CD4-positive, alpha-beta memory T cell (primary cell): ENCODE data around the gene ATP10D. TPM values are rescaled to one million over a fixed set of nuclear protein-coding genes. Genes with fewer than 3 reads are reported as not detected.
A peak's percentile ranks its signal among the peaks of the same experiment; 100 is the strongest.

ENCODE experiments used
- CTCF ChIA-PET: fragments of 350-600 bp; sonication (Branson Sonifier 250); formaldehyde crosslinking; loops from one replicate; lab custom pipeline; 2021; ENCODE audit warnings: inconsistent platforms; ENCODE audit not compliant: partially characterized antibody; lab: Charles Lee
- POLR2A ChIA-PET: fragments of 350-600 bp; sonication (Branson Sonifier 250); formaldehyde crosslinking; loops from one replicate; lab custom pipeline; 2021; ENCODE audit not compliant: partially characterized antibody; lab: Charles Lee
- DNase-seq, 5 donors: peaks; one replicate each; pipeline versions ENCODE4 v3.0.0 to v3.0.0-alpha.2; 2020 to 2022; ENCODE audit warnings: mixed read lengths in 1 of 5
- H3K27ac ChIP-seq: one replicate; pipeline ENCODE4 v1.7.0; 2013; ENCODE audit warnings: low read depth, low read length
- H3K27me3 ChIP-seq: 2 replicates; pipeline ENCODE4 v1.7.0; 2013; ENCODE audit warnings: mild to moderate bottlenecking, low read length, moderate library complexity; ENCODE audit not compliant: insufficient read depth
- H3K36me3 ChIP-seq: 2 replicates; pipeline ENCODE4 v1.7.0; 2013; ENCODE audit warnings: mild to moderate bottlenecking, low read length, moderate library complexity; ENCODE audit not compliant: insufficient read depth
- H3K4me1 ChIP-seq: 2 replicates; pipeline ENCODE4 v1.7.0; 2013; ENCODE audit warnings: mild to moderate bottlenecking, low read length, moderate library complexity; ENCODE audit not compliant: insufficient read depth
- H3K4me3 ChIP-seq, 2 donors: one replicate each; pipeline ENCODE4 v1.7.0; 2013; ENCODE audit warnings: low read length in 2 of 2, mild to moderate bottlenecking in 1 of 2
- H3K9me3 ChIP-seq, 2 donors: one replicate each; pipeline ENCODE4 v1.7.0; 2013; ENCODE audit warnings: low read length in 2 of 2, control low read depth in 1 of 2; ENCODE audit not compliant: control insufficient read depth in 1 of 2
- H3K27ac Mint-ChIP-seq, 7 donors: one replicate each; pipeline ENCODE4 v1.8.0; 2020 to 2021; ENCODE audit warnings: mixed read lengths in 7 of 7, mild to moderate bottlenecking in 6 of 7, inconsistent platforms in 3 of 7, moderate library complexity in 3 of 7
- H3K27me3 Mint-ChIP-seq, 2 donors: one replicate each; pipeline ENCODE4 v1.8.0; 2020 to 2021; ENCODE audit warnings: mixed read lengths in 2 of 2
- H3K36me3 Mint-ChIP-seq, 2 donors: one replicate each; pipeline ENCODE4 v1.8.0; 2020 to 2021; ENCODE audit warnings: mixed read lengths in 2 of 2, inconsistent platforms in 1 of 2, mild to moderate bottlenecking in 1 of 2
- H3K4me1 Mint-ChIP-seq, 4 donors: one replicate each; pipeline ENCODE4 v1.8.0; 2020 to 2021; ENCODE audit warnings: mixed read lengths in 4 of 4, mild to moderate bottlenecking in 1 of 4
- H3K4me3 Mint-ChIP-seq, 8 donors: one replicate each; pipeline ENCODE4 v1.8.0; 2020 to 2021; ENCODE audit warnings: mixed read lengths in 8 of 8, mild to moderate bottlenecking in 7 of 8, moderate library complexity in 6 of 8, inconsistent platforms in 3 of 8
- H3K9me3 Mint-ChIP-seq, 8 donors: one replicate each; pipeline ENCODE4 v1.8.0; 2020 to 2021; ENCODE audit warnings: mixed read lengths in 8 of 8, mild to moderate bottlenecking in 5 of 8, inconsistent platforms in 3 of 8, moderate library complexity in 1 of 8
- intact Hi-C: fragments of 100-400 bp; cut with micrococcal nuclease; formaldehyde crosslinking; loops from one replicate; pipeline ENCODE4 v1.15.1; 2023
- polyA plus RNA-seq, 2 donors: library from polyadenylated mRNA; unstranded; fragments of 300-500 nt; fragmentation: Illumina TruSeq; gene quantifications; one replicate each; pipeline ENCODE4 v1.2.3, GENCODE V29; 2021
- total RNA-seq, 2 experiments: library from RNA; stranded (reverse); gene quantifications; one replicate each; pipeline ENCODE4 v1.2.3, GENCODE V29; 2021

ATP10D gene
- total RNA-seq (1 to 10 TPM; 3.1 to 4.2 TPM), polyA plus RNA-seq (1 to 10 TPM; 2.0 to 2.7 TPM)

DNA sequence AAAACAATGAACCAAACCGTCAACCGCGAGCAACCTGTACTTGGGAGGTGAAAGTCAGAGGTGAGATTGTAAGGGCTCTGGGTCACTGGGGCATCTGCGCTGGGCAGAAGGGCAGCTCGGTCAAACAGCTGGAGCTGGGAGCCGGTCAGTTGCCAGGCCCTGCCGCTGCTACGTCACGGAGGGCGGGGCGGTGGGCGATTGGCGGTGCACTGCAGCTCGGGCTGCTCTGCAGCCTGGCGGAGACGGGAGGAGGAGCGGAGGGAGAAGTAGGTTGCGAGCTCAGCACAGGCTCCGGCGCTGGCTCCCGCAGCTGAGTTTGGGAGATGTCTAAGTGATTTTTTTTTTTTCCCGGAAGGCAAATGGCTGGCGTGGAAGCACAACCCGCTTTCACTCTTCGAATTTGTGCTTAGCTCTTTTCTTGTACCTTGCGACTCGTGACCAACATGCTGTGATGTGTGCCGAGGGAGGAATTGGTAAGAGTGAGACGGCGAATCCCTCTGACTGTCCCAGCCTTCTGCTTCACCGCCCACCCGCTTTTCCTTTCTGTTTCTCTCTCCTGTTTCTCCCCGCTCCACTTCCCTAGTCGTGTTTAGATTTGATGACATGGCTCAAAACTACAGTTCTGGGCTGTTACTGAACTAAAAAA lies at the start of gene ATP10D:
Gene ATP10D (plus strand): TSS at position 229 of the 646 bp plus-strand sequence. CDS start 27,266 bp downstream, outside the sequence.
- H3K4me1 Mint-ChIP-seq: peaks cover 7 to 32% (median 25%) of the 10 kb centered on the region in 4 donors

DNA sequence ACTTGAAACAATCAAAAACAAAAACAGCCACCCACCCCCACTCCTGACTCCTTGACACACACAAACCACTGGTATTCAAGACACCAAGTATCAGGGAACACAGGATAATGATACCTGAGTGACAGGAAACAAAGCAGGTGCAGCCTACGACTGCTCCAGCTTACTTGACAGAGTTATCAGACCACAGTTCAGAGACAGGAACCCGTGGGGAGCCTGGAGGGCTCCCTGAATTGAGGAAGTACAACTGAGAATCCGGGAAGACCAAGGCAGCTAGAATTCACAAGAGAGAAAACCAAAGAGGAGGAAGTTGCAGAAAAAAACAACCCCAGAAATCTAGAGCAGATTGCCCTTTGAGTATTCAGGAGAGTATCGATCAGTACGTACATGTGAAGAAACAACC lies 42.1 kb upstream of the ATP10D start:
- H3K4me3 ChIP-seq: no peak overlapping the region
- no peaks in the 10 kb centered on the region for H3K4me1 ChIP-seq
- intact Hi-C loops: no loop called here
- Mint-ChIP-seq H3K4me3 (peak overlapping the region in 2 of 8 donors; percentile 39 to 56), H3K36me3 (peaks cover 2 to 6% of the 10 kb centered on the region in 2 donors), H3K27ac (no peak overlapping the region), H3K27me3 (no peaks in the 10 kb centered on the region), H3K9me3 (peaks cover 0 to 1% (median 0%) of the 10 kb centered on the region in 8 donors), H3K4me1 (peaks cover 0 to 4% (median 1%) of the 10 kb centered on the region in 4 donors)
- POLR2A ChIA-PET: no interaction called here
- no peaks in the 10 kb centered on the region for H3K27me3 ChIP-seq
- H3K36me3 ChIP-seq: no peaks in the 10 kb centered on the region
- no peak for DNase-seq
- CTCF ChIA-PET: no interaction called here
- no peak overlapping the region for H3K27ac ChIP-seq
- no peaks in the 10 kb centered on the region for H3K9me3 ChIP-seq

More for the DNA sequence above, at the start of gene ATP10D:
- POLR2A ChIA-PET: interaction anchor here (0.6 to 2.1 kb wide), 6 partner anchors 8 to 1411 kb away, joined by 3 to 21 read pairs (median 4); partner anchors contain the start of gene COMMD8
- Mint-ChIP-seq H3K9me3 (no peaks in the 10 kb centered on the region), H3K4me3 (peak within 1 kb of the TSS; percentile 90 to 99 (median 95)), H3K36me3 (peaks cover 0 to 6% of the 10 kb centered on the region in 2 donors), H3K27ac (peak within 1 kb of the TSS; percentile 74 to 98 (median 94)), H3K27me3 (no peaks in the 10 kb centered on the region)
- Histone ChIP-seq H3K27ac (peak within 1 kb of the TSS; percentile 46), H3K27me3 (no peaks in the 10 kb centered on the region), H3K36me3 (no peaks in the 10 kb centered on the region), H3K9me3 (no peaks in the 10 kb centered on the region), H3K4me3 (peak within 1 kb of the TSS; percentile 58 to 86), H3K4me1 (peaks cover 14% of the 10 kb centered on the region)
- DNase-seq: peak; percentile 65 to 75 (median 67)
- CTCF ChIA-PET: interaction anchor here (0.8 to 3.0 kb wide), 6 partner anchors 8 to 79 kb away, joined by 3 to 19 read pairs (median 5); partner anchors contain the start of gene COMMD8
- intact Hi-C loops: loop anchor here (1.0 to 5.0 kb wide), 4 partner anchors 22 to 857 kb away; partner anchors contain the start of genes COMMD8 and SLAIN2

DNA sequence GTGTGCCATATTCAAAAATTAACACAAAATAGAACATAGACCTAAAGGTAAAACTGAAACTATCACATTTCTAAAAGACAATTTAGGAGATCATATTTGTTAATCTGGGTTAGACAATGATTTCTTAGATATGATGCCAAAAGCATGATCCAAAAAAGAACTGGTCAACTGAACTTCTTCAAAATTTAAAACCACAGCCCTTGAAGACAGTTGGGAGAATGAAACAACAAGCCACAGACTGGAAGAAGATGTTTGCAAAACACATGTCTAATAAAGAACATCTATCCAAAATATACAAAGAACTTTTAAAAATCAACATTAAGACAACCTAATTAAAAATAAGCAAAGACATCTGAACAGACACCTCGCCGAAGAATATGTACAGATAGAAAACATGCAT lies 41.0 kb upstream of the ATP10D start:
- Mint-ChIP-seq H3K4me1 (peaks cover 0 to 4% (median 1%) of the 10 kb centered on the region in 4 donors), H3K27me3 (no peaks in the 10 kb centered on the region), H3K27ac (no peak overlapping the region), H3K4me3 (no peak overlapping the region), H3K36me3 (peaks cover 3 to 14% of the 10 kb centered on the region in 2 donors), H3K9me3 (peaks cover 0 to 1% (median 0%) of the 10 kb centered on the region in 8 donors)
- ChIA-PET CTCF (no interaction called here), POLR2A (no interaction called here)
- H3K27me3 ChIP-seq: no peaks in the 10 kb centered on the region
- no peaks in the 10 kb centered on the region for H3K4me1 ChIP-seq
- H3K36me3 ChIP-seq: no peaks in the 10 kb centered on the region
- H3K4me3 ChIP-seq: no peak overlapping the region
- intact Hi-C loops: no loop called here
- no peak for DNase-seq
- H3K27ac ChIP-seq: no peak overlapping the region
- H3K9me3 ChIP-seq: no peaks in the 10 kb centered on the region

DNA sequence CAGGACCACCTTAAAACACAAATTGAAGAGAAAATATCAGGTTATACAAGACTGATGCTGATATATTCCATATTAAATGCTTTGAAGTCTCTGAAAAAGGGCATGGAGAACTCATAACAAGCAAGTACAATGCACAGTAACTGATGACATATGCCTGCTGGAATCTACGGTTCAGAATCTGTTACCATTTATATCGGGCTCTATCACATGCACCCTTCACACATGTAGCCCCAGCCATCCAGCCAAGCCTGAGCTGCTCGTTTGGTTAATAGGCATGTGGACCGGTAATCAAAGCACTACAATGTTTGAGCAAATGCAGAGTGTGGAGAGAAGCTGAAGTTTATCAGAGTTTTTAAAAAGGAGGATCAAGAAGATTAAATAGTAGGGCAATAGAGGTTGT lies 33.4 kb upstream of the ATP10D start:
- intact Hi-C loops: no loop called here
- Histone ChIP-seq H3K4me1 (peaks cover 7% of the 10 kb centered on the region), H3K27me3 (no peaks in the 10 kb centered on the region), H3K36me3 (peaks cover 18% of the 10 kb centered on the region), H3K4me3 (no peak overlapping the region), H3K9me3 (no peaks in the 10 kb centered on the region), H3K27ac (no peak overlapping the region)
- H3K4me1 Mint-ChIP-seq: peaks cover 6 to 13% (median 9%) of the 10 kb centered on the region in 4 donors
- CTCF ChIA-PET: interaction anchor here (0.8 kb wide), 1 partner anchor 11 kb away, joined by 3 read pairs; no protein-coding TSS in a partner anchor
- DNase-seq: no peak
- POLR2A ChIA-PET: interaction anchor here (0.6 kb wide), 1 partner anchor 11 kb away, joined by 4 read pairs; no protein-coding TSS in a partner anchor
- peak overlapping the region in 1 of 7 donors; percentile 81 for H3K27ac Mint-ChIP-seq
- H3K27me3 Mint-ChIP-seq: no peaks in the 10 kb centered on the region
- no peaks in the 10 kb centered on the region for H3K9me3 Mint-ChIP-seq
- no peak overlapping the region for H3K4me3 Mint-ChIP-seq
- H3K36me3 Mint-ChIP-seq: peaks cover 49 to 50% of the 10 kb centered on the region in 2 donors

DNA sequence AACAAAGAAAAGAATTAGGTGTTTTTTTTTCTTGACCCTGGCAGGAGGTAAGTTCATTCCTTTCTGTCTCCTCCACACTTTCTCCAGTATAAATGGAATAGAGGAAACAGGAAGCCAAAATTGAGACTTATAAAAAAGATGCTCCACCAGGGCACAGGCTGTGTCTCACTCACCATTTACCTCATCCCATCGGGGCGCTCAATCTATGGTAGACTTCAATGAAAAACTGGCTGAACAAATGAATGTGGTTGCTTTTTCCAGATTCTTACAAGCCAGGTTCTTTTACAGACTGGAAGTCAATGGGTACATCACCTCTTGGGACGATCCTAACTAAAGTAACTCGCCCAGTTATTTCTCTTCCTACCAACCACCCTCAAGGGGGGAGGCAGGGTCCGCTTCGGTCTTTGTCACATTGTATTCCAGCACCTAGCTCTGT lies 22.3 kb upstream of the ATP10D start:
- H3K36me3 Mint-ChIP-seq: peaks cover 18 to 24% of the 10 kb centered on the region in 2 donors

DNA sequence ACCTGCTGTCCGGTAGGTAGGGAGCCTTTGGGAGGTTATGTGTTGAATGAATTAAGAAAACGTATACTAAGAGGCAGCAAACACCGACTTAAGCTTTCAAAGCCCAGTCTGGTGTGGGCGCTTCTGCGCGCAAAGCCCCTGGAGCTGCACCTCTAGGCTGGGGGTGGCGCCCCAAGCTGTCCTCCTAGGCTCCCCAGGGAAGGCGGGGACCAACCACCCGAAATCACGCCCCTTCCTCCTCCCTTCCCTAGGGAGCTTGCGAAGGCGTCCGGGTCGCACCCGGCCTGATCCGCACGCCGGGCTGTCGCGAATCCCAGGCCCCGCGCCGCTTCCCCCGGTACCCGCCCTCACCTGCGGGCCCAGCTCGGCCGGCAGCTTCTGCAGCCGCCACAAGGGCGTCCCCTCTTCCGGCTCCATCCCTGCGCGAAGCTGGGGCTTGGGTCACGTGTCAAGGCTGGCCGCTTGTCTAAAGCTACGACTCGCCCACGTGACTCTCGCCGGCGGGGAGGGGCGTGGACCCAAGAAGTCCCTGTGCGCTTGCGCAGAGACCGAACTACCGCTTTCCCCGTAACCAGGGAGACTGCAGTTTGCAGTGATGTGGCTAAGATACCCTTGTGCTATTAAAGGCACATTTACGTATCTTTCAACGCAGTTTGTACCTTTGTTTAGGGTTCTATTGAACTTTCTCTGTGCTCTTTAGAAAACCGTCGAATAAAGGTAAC lies 21.7 kb upstream of the ATP10D start, which contains the start of gene COMMD8:
Gene COMMD8 (minus strand): TSS at position 468 of the 722 bp plus-strand sequence. CDS start 51 bp downstream, at position 417.
- ChIA-PET POLR2A (interaction anchor here (0.5 to 1.8 kb wide), 9 partner anchors 18 to 665 kb away, joined by 3 to 21 read pairs (median 4); partner anchors contain the start of genes ATP10D and NFXL1), CTCF (interaction anchor here (0.8 to 1.9 kb wide), 12 partner anchors 10 to 208 kb away, joined by 3 to 23 read pairs (median 4); partner anchors contain the start of gene ATP10D)
- Histone ChIP-seq H3K27me3 (no peaks in the 10 kb centered on the region), H3K36me3 (no peaks in the 10 kb centered on the region), H3K4me1 (peaks cover 24% of the 10 kb centered on the region), H3K4me3 (peak within 1 kb of the TSS; percentile 48 to 92), H3K9me3 (no peaks in the 10 kb centered on the region), H3K27ac (peak within 1 kb of the TSS; percentile 79)
- peak; percentile 96 to 98 (median 97) for DNase-seq
- Mint-ChIP-seq H3K4me1 (peaks cover 26 to 42% (median 36%) of the 10 kb centered on the region in 4 donors), H3K4me3 (peak within 1 kb of the TSS; percentile 88 to 92 (median 90)), H3K9me3 (no peaks in the 10 kb centered on the region), H3K27me3 (peaks cover 0 to 2% of the 10 kb centered on the region in 2 donors), H3K27ac (peak within 1 kb of the TSS; percentile 90 to 99 (median 96)), H3K36me3 (peaks cover 13 to 21% of the 10 kb centered on the region in 2 donors)
- intact Hi-C loops: loop anchor here (1.0 to 10.0 kb wide), 6 partner anchors 22 to 878 kb away; partner anchors contain the start of genes ATP10D, NFXL1, SLAIN2 and TXK

More for the DNA sequence above, 22.3 kb upstream of the ATP10D start:
- peak overlapping the region; percentile 48 to 92 for H3K4me3 ChIP-seq
- DNase-seq: no peak
- Mint-ChIP-seq H3K27me3 (no peaks in the 10 kb centered on the region), H3K9me3 (no peaks in the 10 kb centered on the region), H3K4me1 (peaks cover 26 to 42% (median 36%) of the 10 kb centered on the region in 4 donors), H3K4me3 (peak overlapping the region; percentile 88 to 92 (median 90)), H3K27ac (peak overlapping the region; percentile 90 to 99 (median 96))
- H3K9me3 ChIP-seq: no peaks in the 10 kb centered on the region
- POLR2A ChIA-PET: interaction anchor here (0.7 to 1.8 kb wide), 8 partner anchors 11 to 666 kb away, joined by 3 to 21 read pairs (median 4); partner anchors contain the start of genes ATP10D and NFXL1
- intact Hi-C loops: loop anchor here (1.0 to 10.0 kb wide), 6 partner anchors 22 to 878 kb away; partner anchors contain the start of genes ATP10D, NFXL1, SLAIN2 and TXK
- no peaks in the 10 kb centered on the region for H3K36me3 ChIP-seq
- CTCF ChIA-PET: interaction anchor here (0.7 to 1.9 kb wide), 12 partner anchors 11 to 208 kb away, joined by 3 to 23 read pairs (median 4); partner anchors contain the start of gene ATP10D
- no peaks in the 10 kb centered on the region for H3K27me3 ChIP-seq
- H3K4me1 ChIP-seq: peaks cover 24% of the 10 kb centered on the region
- H3K27ac ChIP-seq: peak overlapping the region; percentile 79
